ENCODE results near the gene PRKCB. TPM values are rescaled to one million over a fixed set of nuclear protein-coding genes. Genes with fewer than 3 reads are reported as not detected.

PRKCB gene
- total and polyA plus RNA-seq, 2 experiments from 2014 or later = 3.7 to 16.4 TPM

- no peaks in the 10 kb centered on the region for H3F3A ChIP-seq (replicated peaks; ENCODE audit: low read depth)
- no peaks in the 10 kb centered on the region for H3K9me2 ChIP-seq (ENCODE audit: insufficient read depth)
- H3K4me3 ChIP-seq = no peak overlapping the region
- no peaks in the 10 kb centered on the region for H3K27me3 Mint-ChIP-seq (ENCODE audit: insufficient read depth, low read depth, poor library complexity)
- ATAC-seq (no peak), DNase-seq (ENCODE audit: low spot score) (no peak)
- H4K20me1 ChIP-seq (replicated peaks; ENCODE audit: insufficient read depth) = no peaks in the 10 kb centered on the region
- H3K4me3 Mint-ChIP-seq = no peak overlapping the region
- TF ChIP-seq EZH2phosphoT487 (IDR thresholded peaks at IDR 0.05; ENCODE audit: unreplicated experiment) (no peak), POLR2AphosphoS5 (IDR thresholded peaks at IDR 0.05; ENCODE audit: low read depth) (no peak), STAT1 (IDR thresholded peaks at IDR 0.05; ENCODE audit: unreplicated experiment) (no peak), REST (IDR thresholded peaks at IDR 0.05; ENCODE audit: unreplicated experiment) (no peak), ZNF114 (CRISPR knock-in tag; IDR thresholded peaks at IDR 0.05) (no peak), ZNF462 (CRISPR knock-in tag; IDR thresholded peaks at IDR 0.05) (no peak), NANOG (IDR thresholded peaks at IDR 0.05; ENCODE audit: borderline replicate concordance) (no peak), JUNB (IDR thresholded peaks at IDR 0.05; ENCODE audit: unreplicated experiment) (no peak)
- no peaks in the 10 kb centered on the region for H3K36me3 Mint-ChIP-seq (ENCODE audit: low read depth)
- no peaks in the 10 kb centered on the region for H3K9me3 Mint-ChIP-seq
- no peak overlapping the region for H3K27ac Mint-ChIP-seq
- no peaks in the 10 kb centered on the region for H3K27me3 ChIP-seq (ENCODE audit: insufficient read depth)
- H3K4me1 Mint-ChIP-seq = peaks cover 33% of the 10 kb centered on the region
- H3K27ac ChIP-seq (ENCODE audit: low read depth) = no peak overlapping the region
- H3K4me1 ChIP-seq (ENCODE audit: insufficient read depth) = peaks cover 13% of the 10 kb centered on the region
- H3K36me3 ChIP-seq (ENCODE audit: insufficient read depth) = no peaks in the 10 kb centered on the region
- H3K79me2 ChIP-seq (replicated peaks; ENCODE audit: insufficient read depth) = no peaks in the 10 kb centered on the region
- no peak overlapping the region for H3K4me2 ChIP-seq
- H2AFZ ChIP-seq = no peak overlapping the region
Observed at GRCh38 chr16:23902748-23903414, 67.1 kb downstream of the PRKCB start.
